AG09309 (cell line): Measurements from ENCODE around the gene LARGE1.

Experiments
- DNase-seq: peaks from one replicate; pipeline ENCODE4 v3.0.0-alpha.2; 2010; ENCODE audit warnings: low read depth
- H3K4me3 ChIP-seq: 2 replicates; pipeline ENCODE4 v1.5.1; 2011; ENCODE audit warnings: mild to moderate bottlenecking, low read depth, low read length, moderate library complexity; ENCODE audit not compliant: control insufficient read depth
- TF ChIP-seq, protein P1 (sequence below): IDR thresholded peaks from 2 replicates; pipeline ENCODE4 v1.5.1; 2011; ENCODE audit warnings: mild to moderate bottlenecking, low read depth, low read length, inconsistent platforms; ENCODE audit not compliant: insufficient read depth, control insufficient read depth; ENCODE audit errors: missing control alignments

LARGE1 gene

GRCh38 chr22:33774781-33775180 lies 145.5 kb downstream of the LARGE1 start:
- no peak overlapping the region for H3K4me3 ChIP-seq
- no peak for DNase-seq
- TF ChIP-seq, protein P1, sequence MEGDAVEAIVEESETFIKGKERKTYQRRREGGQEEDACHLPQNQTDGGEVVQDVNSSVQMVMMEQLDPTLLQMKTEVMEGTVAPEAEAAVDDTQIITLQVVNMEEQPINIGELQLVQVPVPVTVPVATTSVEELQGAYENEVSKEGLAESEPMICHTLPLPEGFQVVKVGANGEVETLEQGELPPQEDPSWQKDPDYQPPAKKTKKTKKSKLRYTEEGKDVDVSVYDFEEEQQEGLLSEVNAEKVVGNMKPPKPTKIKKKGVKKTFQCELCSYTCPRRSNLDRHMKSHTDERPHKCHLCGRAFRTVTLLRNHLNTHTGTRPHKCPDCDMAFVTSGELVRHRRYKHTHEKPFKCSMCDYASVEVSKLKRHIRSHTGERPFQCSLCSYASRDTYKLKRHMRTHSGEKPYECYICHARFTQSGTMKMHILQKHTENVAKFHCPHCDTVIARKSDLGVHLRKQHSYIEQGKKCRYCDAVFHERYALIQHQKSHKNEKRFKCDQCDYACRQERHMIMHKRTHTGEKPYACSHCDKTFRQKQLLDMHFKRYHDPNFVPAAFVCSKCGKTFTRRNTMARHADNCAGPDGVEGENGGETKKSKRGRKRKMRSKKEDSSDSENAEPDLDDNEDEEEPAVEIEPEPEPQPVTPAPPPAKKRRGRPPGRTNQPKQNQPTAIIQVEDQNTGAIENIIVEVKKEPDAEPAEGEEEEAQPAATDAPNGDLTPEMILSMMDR: no peak

GRCh38 chr22:33772745-33773144 lies 147.5 kb downstream of the LARGE1 start:
- TF ChIP-seq, protein P1: no peak
- no peak for DNase-seq
- H3K4me3 ChIP-seq: no peak overlapping the region

DNA sequence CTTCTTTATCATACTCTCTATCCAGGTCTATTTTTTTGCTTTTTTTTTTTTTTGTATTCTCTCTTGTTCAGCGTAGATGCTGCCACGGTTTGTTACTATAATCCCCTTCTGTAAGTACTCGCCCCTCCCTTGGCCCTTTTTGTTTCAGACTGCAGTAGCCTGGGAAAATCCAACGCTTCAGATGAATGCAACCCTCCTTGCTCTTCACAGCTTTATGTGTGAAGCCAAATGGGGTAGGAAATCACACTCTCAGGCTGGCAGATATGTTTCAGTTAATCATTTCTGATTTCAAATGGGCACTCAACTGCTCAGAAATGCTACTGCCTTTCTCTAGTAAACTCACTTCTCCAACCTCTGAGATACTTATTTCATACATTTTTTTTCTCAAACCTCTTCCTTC lies 149.1 kb downstream of the LARGE1 start:
- TF ChIP-seq, protein P1: no peak
- no peak for DNase-seq
- H3K4me3 ChIP-seq: no peak overlapping the region

DNA sequence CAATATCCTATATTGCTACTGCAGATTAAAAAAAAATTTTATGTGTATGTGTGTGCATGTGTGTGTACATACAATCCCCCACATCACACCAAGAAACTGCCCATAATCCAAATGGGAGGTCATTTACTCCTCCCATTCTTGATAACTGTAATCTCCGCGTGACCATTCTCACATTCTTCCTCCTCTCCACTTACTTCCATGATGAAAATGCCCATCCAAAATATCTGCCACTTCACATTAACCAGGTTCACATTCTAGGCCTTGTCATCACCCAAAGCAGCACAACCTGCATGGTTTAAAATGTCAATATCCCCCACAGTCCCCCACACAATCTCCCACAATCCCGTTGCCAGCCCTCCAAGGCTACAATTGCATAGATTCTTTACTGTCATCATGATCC lies 149.6 kb downstream of the LARGE1 start:
- TF ChIP-seq, protein P1: no peak
- H3K4me3 ChIP-seq: no peak overlapping the region
- DNase-seq: no peak

DNA sequence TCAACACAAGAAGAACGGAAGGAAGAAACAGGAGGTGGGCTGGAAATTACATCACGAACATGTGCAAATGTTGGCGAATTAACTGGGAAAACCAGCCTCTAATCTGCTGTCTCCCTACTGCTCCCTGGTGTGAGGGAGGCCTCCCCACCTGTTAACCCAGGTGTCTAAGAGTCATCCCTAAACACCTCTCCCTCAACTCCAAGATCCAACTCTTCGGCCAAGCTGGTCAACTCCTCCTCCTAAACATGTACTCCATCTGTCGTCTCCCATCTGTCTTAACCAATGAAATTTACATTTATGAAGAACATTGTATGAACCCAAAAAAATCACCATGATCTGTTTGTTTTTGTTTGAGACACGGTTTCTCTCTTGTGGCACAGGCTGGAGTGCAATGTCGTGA lies 154.2 kb downstream of the LARGE1 start:
- TF ChIP-seq, protein P1: no peak
- no peak for DNase-seq
- H3K4me3 ChIP-seq: no peak overlapping the region

DNA sequence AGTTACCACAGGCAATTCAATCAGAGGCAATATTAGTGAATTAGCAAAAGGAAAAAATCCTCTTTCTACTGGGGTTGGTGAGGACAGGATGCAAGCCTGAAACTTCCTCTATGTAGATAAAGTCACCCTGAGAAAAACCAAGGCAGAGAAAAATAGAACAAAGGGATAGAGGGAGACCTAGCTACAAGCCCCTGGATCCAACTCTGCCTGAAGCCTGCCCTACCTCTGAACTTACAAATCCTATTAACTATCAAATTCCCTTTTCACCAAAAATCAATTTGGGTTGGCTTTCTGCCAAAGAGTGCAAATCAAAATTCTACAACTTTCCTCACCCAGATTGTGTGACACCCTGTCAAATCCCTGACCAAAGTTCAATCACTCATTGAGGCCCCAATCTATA lies 161.3 kb downstream of the LARGE1 start:
- no peak for DNase-seq
- TF ChIP-seq, protein P1: no peak

More for the DNA sequence above, 161.3 kb downstream of the LARGE1 start:
- no peak overlapping the region for H3K4me3 ChIP-seq
